HFF-Myc (cell line): ENCODE measurements around the gene NR2F1-AS1.
"Not testable (repeated sequence)": the region's sequence is repeated elsewhere in the genome, so short reads cannot be mapped to it uniquely, and the experiment has no call there.

Experiments used
- DNase-seq: peaks from one replicate; pipeline ENCODE4 v3.0.0-alpha.2; 2011; ENCODE audit warnings: low read depth; ENCODE audit errors: extremely low read depth
- H3K4me3 ChIP-seq: replicated peaks from 2 replicates; pipeline ENCODE4 v1.5.1; 2011; ENCODE audit warnings: low read depth, mild to moderate bottlenecking, control low read depth, low read length
- CTCF ChIP-seq: IDR thresholded peaks from 2 replicates; pipeline ENCODE4 v1.5.1; 2012; ENCODE audit warnings: mild to moderate bottlenecking, low read depth, low read length, control low read depth; ENCODE audit errors: missing control alignments

NR2F1-AS1 gene

GRCh38 chr5:93402451-93402850 is 178.6 kb downstream of the NR2F1-AS1 start:
- TF ChIP-seq CTCF = no peak
- no peak for DNase-seq
- no peak overlapping the region for H3K4me3 ChIP-seq

GRCh38 chr5:93401634-93402213 is 179.3 kb downstream of the NR2F1-AS1 start:
- no peak for TF ChIP-seq CTCF
- DNase-seq = no peak
- H3K4me3 ChIP-seq = no peak overlapping the region

- TF ChIP-seq CTCF = no peak
- no peak overlapping the region for H3K4me3 ChIP-seq
- DNase-seq = no peak
Observed at GRCh38 chr5:93399675-93400074, 181.3 kb downstream of the NR2F1-AS1 start.

GRCh38 chr5:93395971-93396379 is 185.0 kb downstream of the NR2F1-AS1 start:
- DNase-seq = no peak

GRCh38 chr5:93395010-93395409 is 186.0 kb downstream of the NR2F1-AS1 start:
- no peak for DNase-seq
- no peak for TF ChIP-seq CTCF
- H3K4me3 ChIP-seq = no peak overlapping the region

More at GRCh38 chr5:93395971-93396379, 185.0 kb downstream of the NR2F1-AS1 start:
- TF ChIP-seq CTCF = no peak
- no peak overlapping the region for H3K4me3 ChIP-seq

GRCh38 chr5:93394301-93394700 is 186.7 kb downstream of the NR2F1-AS1 start:
- no peak for DNase-seq
- no peak overlapping the region for H3K4me3 ChIP-seq
- no peak for TF ChIP-seq CTCF

GRCh38 chr5:93391169-93391568 is 189.8 kb downstream of the NR2F1-AS1 start:
- H3K4me3 ChIP-seq, DNase-seq: not testable (repeated sequence)
